HG02763 (cell line): ENCODE data around the gene UQCC2.

Experiments
- ATAC-seq: cut with Tn5 transposase; IDR thresholded peaks from one replicate; pipeline ENCODE4 v1.9.1; 2021; ENCODE audit warnings: mild to moderate bottlenecking, moderate library complexity; ENCODE audit not compliant: unreplicated experiment

The UQCC2 gene

DNA sequence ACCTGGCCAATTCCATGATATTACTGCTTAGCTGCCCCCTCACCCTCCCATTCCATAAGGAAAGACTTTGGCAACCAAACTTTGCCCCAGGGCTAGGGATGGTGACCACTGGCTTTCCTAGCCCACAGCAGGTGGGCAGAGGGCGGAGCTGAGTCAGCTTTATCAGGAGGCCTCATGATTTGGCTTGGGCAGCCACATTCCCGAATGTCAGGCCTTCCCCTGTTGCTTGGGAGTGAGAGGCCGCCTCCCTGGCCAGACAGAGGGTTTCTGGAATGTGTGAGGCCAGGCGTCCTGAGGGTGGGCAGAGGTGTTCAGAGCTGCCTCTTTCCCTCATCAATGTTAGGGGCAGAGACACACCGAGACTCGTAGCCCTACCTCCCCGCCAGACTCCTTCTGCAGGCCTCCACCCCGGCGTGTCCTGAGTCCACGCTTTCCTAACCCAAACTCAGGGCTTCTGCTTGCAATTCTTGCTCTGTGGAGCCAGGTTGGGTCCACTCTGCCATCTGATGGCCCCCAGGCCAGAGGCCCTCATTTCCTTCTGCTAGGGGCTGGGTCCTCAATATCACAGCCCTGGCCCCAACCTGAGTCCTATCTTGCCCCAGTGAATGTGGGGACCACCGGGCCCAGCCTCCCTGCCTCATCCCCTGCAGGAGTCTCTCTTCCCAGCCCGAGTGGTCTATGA lies 19.3 kb downstream of the UQCC2 start:
- ATAC-seq, result no peak

GRCh38 chr6:33691456-33692077 lies 19.9 kb downstream of the UQCC2 start:
- ATAC-seq, result no peak

DNA sequence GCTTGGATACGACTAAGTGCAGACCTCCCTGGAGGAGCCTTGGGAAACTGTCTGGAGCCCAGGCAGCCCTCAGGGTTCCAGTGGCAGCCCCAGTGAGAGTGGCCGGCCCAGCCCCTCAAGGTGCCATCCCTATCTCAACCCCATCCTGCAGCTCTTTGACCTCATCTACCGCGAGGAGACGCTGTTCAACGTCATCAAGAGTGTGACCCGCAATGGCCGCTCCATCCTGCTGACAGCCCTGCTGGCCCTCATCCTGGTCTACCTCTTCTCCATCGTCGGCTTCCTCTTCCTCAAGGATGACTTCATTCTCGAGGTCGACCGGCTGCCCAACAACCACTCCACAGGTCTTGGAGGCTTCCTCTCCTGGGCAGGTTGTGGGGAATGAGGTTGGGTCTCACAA lies 20.7 kb downstream of the UQCC2 start:
- no peak for ATAC-seq

- no peak for ATAC-seq
Observed at GRCh38 chr6:33689879-33690278, 21.6 kb downstream of the UQCC2 start.

DNA sequence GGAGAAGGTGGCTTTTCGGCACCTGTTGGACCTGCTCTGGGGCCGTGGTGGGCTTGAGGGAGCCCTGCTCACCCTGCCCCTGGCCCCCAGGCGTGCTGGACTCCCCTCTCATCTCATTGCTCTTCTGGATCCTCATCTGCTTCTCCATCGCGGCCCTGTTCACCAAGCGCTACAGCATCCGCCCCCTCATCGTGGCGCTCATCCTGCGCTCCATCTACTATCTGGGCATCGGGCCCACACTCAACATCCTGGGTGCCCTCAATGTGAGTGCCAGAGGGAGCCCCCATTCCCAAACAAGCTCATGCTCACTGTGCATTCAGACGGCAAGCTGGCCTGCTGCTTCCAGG lies 22.4 kb downstream of the UQCC2 start:
- ATAC-seq, result no peak

DNA sequence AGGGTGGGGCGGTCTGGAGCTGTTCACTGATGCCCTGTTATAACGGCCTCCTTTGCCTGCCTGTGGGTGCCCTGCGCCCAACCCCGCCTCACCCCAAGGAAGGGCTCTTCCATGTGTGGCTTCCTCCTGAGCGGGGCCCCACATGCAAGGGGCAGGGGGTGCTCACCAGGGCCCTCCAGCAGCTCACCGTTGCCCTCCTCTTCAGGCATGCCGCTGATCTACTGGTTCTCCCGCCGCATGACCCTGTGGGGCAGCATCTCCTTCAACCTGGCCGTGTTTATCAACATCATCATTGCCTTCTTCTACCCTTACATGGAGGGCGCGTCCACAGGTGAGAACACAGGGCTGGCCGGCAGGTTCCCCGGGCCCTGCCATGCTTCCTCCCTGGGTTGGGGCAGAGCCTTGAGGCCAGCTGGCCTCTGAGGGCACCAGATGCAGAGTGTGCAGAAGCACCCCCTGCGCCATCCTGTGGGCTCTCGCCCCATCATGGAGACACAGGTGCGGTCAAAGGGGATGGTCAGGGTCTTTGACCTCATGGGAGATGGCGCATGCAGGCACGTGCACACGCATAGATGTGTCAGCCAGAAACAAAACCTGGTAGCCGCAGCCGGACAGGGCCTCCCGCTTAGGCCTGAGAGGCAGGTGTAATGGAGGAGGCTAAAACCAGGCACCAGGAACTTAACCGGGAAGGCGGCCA lies 22.9 kb downstream of the UQCC2 start:
- no peak for ATAC-seq

DNA sequence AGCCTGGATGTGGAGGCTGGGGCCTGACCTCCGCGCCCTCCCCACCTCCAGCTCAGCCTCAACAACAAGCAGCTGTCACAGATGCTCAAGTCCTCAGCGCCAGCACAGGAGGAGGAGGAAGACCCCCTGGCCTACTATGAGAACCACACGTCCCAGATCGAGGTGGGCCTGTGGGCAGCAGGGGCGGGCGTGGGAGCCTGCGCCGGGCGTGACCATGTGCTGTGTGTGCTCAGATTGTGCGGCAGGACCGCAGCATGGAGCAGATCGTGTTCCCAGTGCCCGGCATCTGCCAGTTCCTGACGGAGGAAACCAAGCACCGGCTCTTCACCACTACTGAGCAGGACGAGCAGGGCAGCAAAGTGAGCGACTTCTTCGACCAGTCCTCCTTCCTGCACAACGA lies 23.5 kb downstream of the UQCC2 start:
- ATAC-seq, result no peak

GRCh38 chr6:33686981-33687975 lies 24.2 kb downstream of the UQCC2 start:
- ATAC-seq, result no peak

DNA sequence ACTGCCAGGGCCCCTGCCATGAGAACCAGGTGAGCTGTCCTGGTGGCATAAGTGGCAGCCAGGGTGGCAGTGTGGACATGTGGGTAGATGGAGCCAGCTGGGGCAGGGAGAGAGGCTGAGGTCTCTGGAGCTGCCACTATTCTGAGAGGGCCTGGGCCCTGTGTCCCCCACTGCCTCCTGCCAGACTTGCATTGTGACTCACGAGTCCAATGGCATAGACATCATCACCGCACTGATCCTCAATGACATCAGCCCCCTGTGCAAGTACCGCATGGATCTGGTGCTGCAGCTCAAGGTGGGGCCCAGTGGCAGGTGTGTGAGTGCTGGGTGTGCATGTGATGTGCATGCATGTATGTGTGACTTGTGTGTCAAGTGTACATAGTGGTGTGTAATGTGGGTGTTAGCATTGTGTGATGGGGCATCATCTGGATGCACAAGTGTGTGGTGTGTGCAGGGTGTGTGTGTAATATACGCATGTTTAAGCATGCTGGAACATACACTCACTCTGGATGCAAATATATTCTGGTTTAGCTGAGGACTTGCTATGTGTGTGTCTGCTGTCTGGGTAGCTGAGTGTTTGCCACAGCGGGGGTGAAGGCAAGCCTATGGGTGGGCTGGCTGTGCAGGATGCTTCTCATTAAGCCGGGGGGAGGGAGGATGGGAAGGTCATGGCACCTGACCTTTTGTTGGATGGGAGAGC lies 25.1 kb downstream of the UQCC2 start:
- ATAC-seq, result no peak

GRCh38 chr6:33685411-33686224 lies 25.9 kb downstream of the UQCC2 start:
- ATAC-seq, result no peak

- ATAC-seq, result no peak
Observed at GRCh38 chr6:33684983-33685382, 26.5 kb downstream of the UQCC2 start.

- no peak for ATAC-seq
Observed at GRCh38 chr6:33684428-33684896, 27.0 kb downstream of the UQCC2 start.

GRCh38 chr6:33683576-33684427 lies 27.7 kb downstream of the UQCC2 start:
- no peak for ATAC-seq

DNA sequence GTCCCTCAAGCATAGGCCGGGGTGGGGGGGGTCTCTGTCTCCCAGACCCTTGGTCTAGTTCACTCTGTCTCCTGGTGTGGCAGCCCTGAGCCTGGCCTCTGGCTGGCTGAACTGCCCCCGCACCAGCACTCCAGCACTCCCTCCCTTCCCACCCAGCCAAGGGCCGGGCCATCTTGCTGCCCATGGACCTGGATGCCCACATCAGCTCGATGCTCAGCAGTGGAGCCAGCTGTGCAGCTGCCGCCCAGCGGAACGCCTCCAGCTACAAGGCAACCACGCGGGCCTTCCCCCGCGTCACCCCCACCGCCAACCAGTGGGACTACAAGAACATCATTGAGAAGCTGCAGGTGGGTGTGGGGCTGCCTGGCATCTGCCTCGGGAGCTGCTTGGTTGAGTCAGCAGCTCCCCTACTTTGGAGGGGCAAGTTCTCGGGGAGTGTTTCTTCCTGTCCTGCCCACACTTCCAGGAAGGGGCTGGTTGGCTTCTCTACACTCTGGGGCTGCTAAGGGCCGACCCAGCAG lies 28.4 kb downstream of the UQCC2 start:
- no peak for ATAC-seq

DNA sequence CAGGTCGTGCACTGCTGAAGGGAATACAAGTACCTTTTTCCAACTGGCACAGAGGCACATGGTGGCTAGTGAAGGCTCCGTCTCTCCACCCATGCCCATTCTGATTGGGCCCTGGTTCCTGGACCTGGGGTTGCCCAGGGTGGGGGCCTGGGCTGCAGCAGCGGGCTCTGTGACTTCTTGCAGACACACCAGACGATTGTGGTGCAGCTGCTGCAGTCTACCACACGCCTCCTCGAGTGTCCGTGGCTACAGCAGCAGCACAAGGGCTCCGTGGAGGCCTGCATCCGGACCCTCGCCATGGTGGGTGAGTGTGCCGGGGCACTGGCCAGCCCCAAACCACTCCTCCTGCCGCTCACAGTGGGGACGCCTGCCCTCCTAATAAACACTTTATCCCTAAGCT lies 29.2 kb downstream of the UQCC2 start:
- no peak for ATAC-seq

GRCh38 chr6:33679761-33680160 lies 31.7 kb downstream of the UQCC2 start:
- no peak for ATAC-seq

GRCh38 chr6:33678932-33679490 lies 32.5 kb downstream of the UQCC2 start:
- ATAC-seq, result no peak
